ENCODE results near the gene KRTAP22-2.

Gene KRTAP22-2

GRCh38 chr21:30561957-30562356 is 28.2 kb downstream of the KRTAP22-2 start:
- DNase-seq = no peak

GRCh38 chr21:30561264-30561895 is 28.8 kb downstream of the KRTAP22-2 start, which contains the start of gene KRTAP19-7:
Gene KRTAP19-7 (minus strand): TSS chr21:30561314. CDS start chr21:30561289, 25 bp downstream.
- DNase-seq = no peak

- no peak for DNase-seq
Observed at GRCh38 chr21:30555095-30555494, 35.1 kb downstream of the KRTAP22-2 start.

- no peak for DNase-seq
Observed at GRCh38 chr21:30552782-30553181, 37.4 kb downstream of the KRTAP22-2 start.

- no peak for DNase-seq
Observed at GRCh38 chr21:30541764-30542163, 48.4 kb downstream of the KRTAP22-2 start, which contains the start of gene KRTAP19-6. Gene KRTAP19-6 (minus strand): TSS chr21:30541864. CDS start chr21:30541833, 31 bp downstream.
